HG03432 (cell line): ENCODE results near the gene CDK5R2.

Source experiments
- ATAC-seq: cut with Tn5 transposase; IDR thresholded peaks from one replicate; pipeline ENCODE4 v1.9.1; 2021; ENCODE audit warnings: mild to moderate bottlenecking, moderate library complexity; ENCODE audit not compliant: unreplicated experiment

Gene CDK5R2

GRCh38 chr2:219001577-219002394 is 42.3 kb downstream of the CDK5R2 start:
- no peak for ATAC-seq

- ATAC-seq = no peak
Measured at GRCh38 chr2:219002395-219003266, 43.2 kb downstream of the CDK5R2 start.

- no peak for ATAC-seq
Measured at GRCh38 chr2:219003267-219003634, 43.8 kb downstream of the CDK5R2 start.

GRCh38 chr2:219003979-219004378 is 44.5 kb downstream of the CDK5R2 start:
- no peak for ATAC-seq

- no peak for ATAC-seq
Measured at GRCh38 chr2:219009294-219009693, 49.8 kb downstream of the CDK5R2 start.

- no peak for ATAC-seq
Measured at GRCh38 chr2:219010162-219010756, 50.8 kb downstream of the CDK5R2 start.

DNA sequence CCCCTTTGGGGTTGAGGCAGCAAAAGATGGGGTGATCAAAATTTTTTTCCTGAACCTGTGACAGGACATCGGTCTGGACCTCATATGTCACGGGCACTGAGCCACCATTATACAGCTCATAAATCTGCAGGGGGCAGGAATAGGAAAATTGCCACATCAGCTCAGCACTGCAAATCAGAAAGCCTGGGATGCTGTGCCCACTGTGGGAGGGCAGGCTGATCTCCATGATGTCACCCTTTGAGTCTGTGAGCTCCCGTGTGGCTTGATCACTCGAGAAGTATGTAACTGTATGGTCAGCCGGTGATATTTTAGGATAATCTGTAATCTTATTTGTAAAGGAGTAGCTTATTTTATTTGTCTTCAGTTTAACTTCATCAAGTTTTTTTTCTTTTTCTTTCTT is 51.4 kb downstream of the CDK5R2 start:
- ATAC-seq = no peak
